H1 (cell line): ENCODE results near the gene RIPOR3. TPM values are rescaled to one million over a fixed set of nuclear protein-coding genes. Genes with fewer than 3 reads are reported as not detected.
"Not testable (repeated sequence)": the region's sequence is repeated elsewhere in the genome, so short reads cannot be mapped to it uniquely, and the experiment has no call there.

ENCODE experiments used
- CTCF ChIA-PET: fragments of 300-600 bp; sonication (Branson Sonifier 250); formaldehyde crosslinking; loops from one replicate; lab custom pipeline; 2021; ENCODE audit not compliant: partially characterized antibody; lab: Charles Lee
- POLR2A ChIA-PET: fragments of 300-600 bp; sonication (Branson Sonifier 250); formaldehyde crosslinking; loops from one replicate; lab custom pipeline; 2021; ENCODE audit warnings: inconsistent platforms; ENCODE audit not compliant: partially characterized antibody; lab: Charles Lee
- DNase-seq, 2 experiments: peaks; one replicate each; pipeline versions ENCODE4 v3.0.0 to v3.0.0-alpha.2; 2010 to 2022; ENCODE audit warnings: low spot score in 2 of 2, low read depth in 1 of 2, mixed read lengths in 1 of 2
- FAIRE-seq: peaks from 2 replicates; lab custom pipeline; 2011; peaks lifted over from hg19 to GRCh38; lab: Jason Lieb, UNC
- H2AFZ ChIP-seq: 2 replicates; pipeline ENCODE4 v1.8.1; 2012; ENCODE audit warnings: low read length, inconsistent platforms
- H2AK5ac ChIP-seq: 2 replicates; pipeline ENCODE4 v1.6.1; 2013; ENCODE audit warnings: low read depth, low read length
- H2BK120ac ChIP-seq: replicated peaks from 2 replicates; pipeline ENCODE3; 2013; ENCODE audit warnings: low read depth, low read length, inconsistent platforms
- H2BK12ac ChIP-seq: 2 replicates; pipeline ENCODE4 v1.6.1; 2013; ENCODE audit warnings: low read depth, low read length
- H2BK15ac ChIP-seq: 2 replicates; pipeline ENCODE4 v1.6.1; 2013; ENCODE audit warnings: low read length
- H2BK20ac ChIP-seq: 2 replicates; pipeline ENCODE4 v1.6.1; 2013; ENCODE audit warnings: low read length
- H2BK5ac ChIP-seq: 2 replicates; pipeline ENCODE4 v1.6.1; 2013; ENCODE audit warnings: low read depth, low read length
- H3K14ac ChIP-seq: 2 replicates; pipeline ENCODE4 v1.6.1; 2013; ENCODE audit warnings: inconsistent platforms; ENCODE audit not compliant: insufficient read length
- H3K18ac ChIP-seq: 2 replicates; pipeline ENCODE4 v1.6.1; 2013; ENCODE audit warnings: low read length; ENCODE audit errors: extremely low read depth
- H3K23ac ChIP-seq: 2 replicates; pipeline ENCODE4 v1.6.1; 2013; ENCODE audit warnings: inconsistent platforms; ENCODE audit not compliant: insufficient read length
- H3K23me2 ChIP-seq: 2 replicates; pipeline ENCODE4 v1.6.1; 2013; ENCODE audit warnings: low read depth, low read length
- H3K27ac ChIP-seq: 2 replicates; pipeline ENCODE4 v1.6.1; 2011; ENCODE audit warnings: low read depth, low read length, inconsistent platforms
- H3K27me3 ChIP-seq, 4 experiments: replicated peaks in 1 of 4; 1 replicate in 1 of 4; 2 replicates in 3 of 4; pipeline versions ENCODE4 v1.6.1 to v1.8.1; 2011 to 2013; ENCODE audit warnings: low read length in 3 of 4, mild to moderate bottlenecking in 3 of 4, inconsistent platforms in 2 of 4, mixed read lengths in 2 of 4, moderate library complexity in 1 of 4; ENCODE audit not compliant: control insufficient read depth in 3 of 4, insufficient read depth in 3 of 4; ENCODE audit errors: extremely low read depth in 1 of 4
- H3K36me3 ChIP-seq, 4 experiments: 2 replicates each; pipeline versions ENCODE4 v1.6.1 to v1.8.1; 2011 to 2013; ENCODE audit warnings: mild to moderate bottlenecking in 4 of 4, low read length in 3 of 4, moderate library complexity in 2 of 4, control low read depth in 1 of 4, inconsistent platforms in 1 of 4; ENCODE audit not compliant: insufficient read depth in 4 of 4, control insufficient read depth in 2 of 4
- H3K4ac ChIP-seq: replicated peaks from 2 replicates; pipeline ENCODE3; 2013; ENCODE audit warnings: low read length, low read depth, mixed read lengths, inconsistent platforms; ENCODE audit not compliant: insufficient read length
- H3K4me1 ChIP-seq, 4 experiments: replicated peaks in 1 of 4; 1 replicate in 1 of 4; 2 replicates in 3 of 4; pipeline versions ENCODE4 v1.6.1 to v1.8.1; 2011 to 2013; ENCODE audit warnings: low read length in 3 of 4, inconsistent platforms in 2 of 4, mixed read lengths in 1 of 4; ENCODE audit not compliant: insufficient read depth in 4 of 4, control insufficient read depth in 3 of 4
- H3K4me2 ChIP-seq, 2 experiments: 2 replicates each; pipeline versions ENCODE4 v1.6.1 to v1.8.1; 2011 to 2013; ENCODE audit warnings: low read depth in 2 of 2, low read length in 2 of 2, control low read depth in 1 of 2, inconsistent platforms in 1 of 2, mild to moderate bottlenecking in 1 of 2; ENCODE audit not compliant: insufficient read depth in 1 of 2
- H3K4me3 ChIP-seq, 4 experiments: fragments of 200-600, 300-600 bp in 1 of 4; sonication (generic), shearing (Covaris generic), sonication (Bioruptor Twin) in 1 of 4; 2 replicates each; pipeline versions ENCODE4 v1.5.1 to v1.8.1; 2011 to 2016; ENCODE audit warnings: low read length in 4 of 4, low read depth in 3 of 4, control low read depth in 2 of 4, inconsistent platforms in 2 of 4, mild to moderate bottlenecking in 2 of 4, mixed read lengths in 1 of 4, moderate library complexity in 1 of 4; ENCODE audit not compliant: insufficient read depth in 2 of 4; ENCODE audit errors: extremely low read depth in 1 of 4
- H3K56ac ChIP-seq: replicated peaks from 2 replicates; pipeline ENCODE3; 2013; ENCODE audit warnings: low read depth, mild to moderate bottlenecking, mixed read lengths, low read length, inconsistent platforms; ENCODE audit not compliant: insufficient read length
- H3K79me1 ChIP-seq: 2 replicates; pipeline ENCODE4 v1.6.1; 2013; ENCODE audit warnings: low read depth, low read length, control low read depth
- H3K79me2 ChIP-seq, 2 experiments: 2 replicates each; pipeline versions ENCODE4 v1.6.1 to v1.8.1; 2012 to 2013; ENCODE audit warnings: low read length in 2 of 2, mild to moderate bottlenecking in 2 of 2, inconsistent platforms in 1 of 2; ENCODE audit not compliant: insufficient read depth in 2 of 2, control insufficient read depth in 1 of 2
- H3K9ac ChIP-seq, 4 experiments: replicated peaks in 1 of 4; 1 replicate in 1 of 4; 2 replicates in 3 of 4; pipeline versions ENCODE4 v1.6.1 to v1.8.1; 2011 to 2013; ENCODE audit warnings: low read depth in 3 of 4, low read length in 3 of 4, control low read depth in 2 of 4, mild to moderate bottlenecking in 2 of 4, moderate library complexity in 2 of 4, inconsistent platforms in 1 of 4; ENCODE audit errors: extremely low read depth in 1 of 4
- H3K9me3 ChIP-seq, 2 experiments: 2 replicates each; pipeline versions ENCODE4 v1.6.1 to v1.8.1; 2012 to 2013; ENCODE audit warnings: mild to moderate bottlenecking in 2 of 2, moderate library complexity in 2 of 2, control low read depth in 1 of 2, inconsistent platforms in 1 of 2, low read depth in 1 of 2, low read length in 1 of 2, mixed read lengths in 1 of 2; ENCODE audit not compliant: insufficient read depth in 2 of 2
- H4K20me1 ChIP-seq, 2 experiments: replicated peaks in 1 of 2; 2 replicates each; pipeline versions ENCODE3 to v1.8.1; 2011 to 2013; ENCODE audit warnings: inconsistent platforms in 2 of 2, low read length in 2 of 2, mild to moderate bottlenecking in 1 of 2; ENCODE audit not compliant: insufficient read depth in 2 of 2, control insufficient read depth in 1 of 2
- H4K5ac ChIP-seq: 2 replicates; pipeline ENCODE4 v1.6.1; 2013; ENCODE audit warnings: low read length, low read depth, mixed read lengths, inconsistent platforms; ENCODE audit not compliant: insufficient read length
- H4K8ac ChIP-seq: 2 replicates; pipeline ENCODE4 v1.8.0; 2013; ENCODE audit warnings: mild to moderate bottlenecking, moderate library complexity, low read length, inconsistent platforms; ENCODE audit not compliant: insufficient read depth; ENCODE audit errors: extremely low read depth
- H4K91ac ChIP-seq: replicated peaks from 2 replicates; pipeline ENCODE3; 2013; ENCODE audit warnings: low read length, mixed read lengths, inconsistent platforms; ENCODE audit not compliant: insufficient read length
- WGBS, 2 experiments: shearing (Covaris generic) in 1 of 2; methylation state at CpG; one replicate each; pipeline versions ENCODE4 v1.1.6 to v1.1.7; 2013 to 2015; ENCODE audit warnings: low lambda C conversion rate in 2 of 2, mixed read lengths in 2 of 2, inconsistent platforms in 1 of 2, low coverage in 1 of 2, missing lambda C conversion rate in 1 of 2; ENCODE audit not compliant: insufficient replicate concordance in 2 of 2, insufficient coverage in 1 of 2, insufficient read length in 1 of 2; ENCODE audit errors: extremely low coverage in 1 of 2, missing lambda C conversion rate in 1 of 2; 5-methylcytosine and 5-hydroxymethylcytosine counted together
- polyA plus RNA-seq, 7 experiments: library from polyadenylated mRNA; depleted of rRNA in 3 of 7; stranded (reverse) in 5 of 7; unstranded in 2 of 7; fragments of >200 nt in 5 of 7; fragments of 200-250 nt in 2 of 7; gene quantifications; 1 replicate in 5 of 7; 2 replicates in 1 of 7; 4 replicates in 1 of 7; pipeline versions ENCODE4 v1.2.1 to v1.2.3, GENCODE V29; 2011 to 2013; ENCODE audit warnings: missing spikeins in 2 of 7, mixed read lengths in 2 of 7
- total RNA-seq: library from RNA; stranded (reverse); fragmentation: NEBNext Ultra II Directional; extraction: Animal tissue kit (Norgen Biotek cat#: 25700); gene quantifications from 2 replicates; pipeline ENCODE4 v1.2.1, GENCODE V29; 2021

The RIPOR3 gene
- total and polyA plus RNA-seq, 2 of the 8 experiments (the other 6 are each of a cell fraction or from before 2014, with no cell fraction given) = 3.6 to 4.5 TPM

- not testable (repeated sequence) for H3K14ac ChIP-seq, H3K23ac ChIP-seq, H4K5ac ChIP-seq, H3K4me3 ChIP-seq, H2BK15ac ChIP-seq, H2BK20ac ChIP-seq, H2BK120ac ChIP-seq, H3K79me1 ChIP-seq, H3K4me2 ChIP-seq, H2AK5ac ChIP-seq, H3K18ac ChIP-seq, H2AFZ ChIP-seq, H3K27ac ChIP-seq, H3K27me3 ChIP-seq, DNase-seq, H3K4me1 ChIP-seq, H3K23me2 ChIP-seq, H3K36me3 ChIP-seq, H4K91ac ChIP-seq, H4K20me1 ChIP-seq, H3K56ac ChIP-seq, H3K79me2 ChIP-seq, H2BK12ac ChIP-seq, H2BK5ac ChIP-seq, FAIRE-seq, H4K8ac ChIP-seq, H3K9me3 ChIP-seq, H3K9ac ChIP-seq
- WGBS, 2 experiments = 93% methylated on average over 3 of the region's 3 CpGs; no CpG with 5 or more reads in 1 of the 2 experiments
- ChIA-PET POLR2A (interaction anchor here (0.6 kb wide), 1 partner anchor 1369 kb away, joined by 3 read pairs; no protein-coding TSS in a partner anchor), CTCF (interaction anchor here (1.1 to 2.1 kb wide), 2 partner anchors 42 to 50 kb away, joined by 3 to 6 read pairs; no protein-coding TSS in a partner anchor)
- peak overlapping the region; percentile 72 for H3K4ac ChIP-seq
Measured at GRCh38 chr20:50676377-50676731, 15.0 kb downstream of the RIPOR3 start.
